Caco-2 (cell line): Measurements from ENCODE around the gene ITPR1. TPM values are rescaled to one million over a fixed set of nuclear protein-coding genes. Genes with fewer than 3 reads are reported as not detected.

Experiments
- BruUV-seq: library from RNA; stranded (reverse); fragments of 400-500 nt; replicated peaks from 2 replicates; lab custom pipeline; 2021; lab: Mats Ljungman, UMichigan
- CTCF ChIA-PET: fragments of 300-600 bp; sonication (Branson Sonifier 250); formaldehyde crosslinking; loops from one replicate; lab custom pipeline; 2022; ENCODE audit warnings: antibody characterized with exemption; lab: Charles Lee
- POLR2A ChIA-PET: fragments of 300-600 bp; sonication (Branson Sonifier 250); formaldehyde crosslinking; loops from one replicate; lab custom pipeline; 2022; ENCODE audit warnings: antibody characterized with exemption; lab: Charles Lee
- DNase-seq, 2 experiments: peaks; one replicate each; pipeline versions ENCODE4 v3.0.0 to v3.0.0-alpha.2; 2020 to 2022
- H3K27me3 ChIP-seq: replicated peaks from 2 replicates; pipeline ENCODE4 v1.6.0; 2011; ENCODE audit warnings: low read length; ENCODE audit not compliant: control insufficient read depth, insufficient read depth
- H3K36me3 ChIP-seq: 2 replicates; pipeline ENCODE4 v1.5.1; 2011; ENCODE audit warnings: low read length; ENCODE audit not compliant: control insufficient read depth, insufficient read depth
- H3K4me1 ChIP-seq: fragments of 250-450 bp; sonication (Bioruptor Pico); 2 replicates; pipeline ENCODE4 v1.5.1; 2020; ENCODE audit warnings: mild to moderate bottlenecking
- H3K4me3 ChIP-seq: 2 replicates; pipeline ENCODE4 v1.5.1; 2011; ENCODE audit warnings: low read depth, mild to moderate bottlenecking, control low read depth, low read length
- H3K9me3 ChIP-seq: fragments of 250-450 bp; sonication (Bioruptor Pico); 2 replicates; pipeline ENCODE4 v1.5.1; 2020; ENCODE audit warnings: mild to moderate bottlenecking, moderate library complexity
- H3K27ac Mint-ChIP-seq: one replicate; pipeline ENCODE4 v1.8.0; 2022; ENCODE audit warnings: mixed read lengths; ENCODE audit not compliant: unreplicated experiment
- H3K27me3 Mint-ChIP-seq: one replicate; pipeline ENCODE4 v1.8.0; 2022; ENCODE audit warnings: mixed read lengths; ENCODE audit not compliant: insufficient read depth, unreplicated experiment
- H3K36me3 Mint-ChIP-seq: one replicate; pipeline ENCODE4 v1.8.0; 2022; ENCODE audit warnings: mild to moderate bottlenecking, mixed read lengths; ENCODE audit not compliant: insufficient read depth, unreplicated experiment
- H3K4me1 Mint-ChIP-seq: one replicate; pipeline ENCODE4 v1.8.0; 2022; ENCODE audit warnings: low read depth, mixed read lengths; ENCODE audit not compliant: unreplicated experiment
- H3K4me3 Mint-ChIP-seq: one replicate; pipeline ENCODE4 v1.8.0; 2022; ENCODE audit warnings: mild to moderate bottlenecking, moderate library complexity, mixed read lengths; ENCODE audit not compliant: unreplicated experiment
- H3K9me3 Mint-ChIP-seq: one replicate; pipeline ENCODE4 v1.8.0; 2022; ENCODE audit warnings: mixed read lengths; ENCODE audit not compliant: unreplicated experiment
- CTCF ChIP-seq, 2 experiments: fragments of 200-600 bp in 1 of 2; IDR thresholded peaks; 1 replicate in 1 of 2; 2 replicates in 1 of 2; pipeline versions ENCODE4 v1.5.1 to v1.8.0; 2011 to 2022; ENCODE audit warnings: antibody characterized with exemption in 1 of 2, control low read depth in 1 of 2, inconsistent platforms in 1 of 2, low read depth in 1 of 2, low read length in 1 of 2, mild to moderate bottlenecking in 1 of 2, moderate library complexity in 1 of 2; ENCODE audit not compliant: insufficient read depth in 1 of 2, severe bottlenecking in 1 of 2, unreplicated experiment in 1 of 2
- intact Hi-C: fragments of 100-400 bp; cut with micrococcal nuclease; formaldehyde crosslinking; loops from one replicate; pipeline ENCODE4 v1.10.0; 2022; ENCODE audit not compliant: unreplicated experiment
- total RNA-seq: library from RNA; stranded (reverse); gene quantifications from 2 replicates; pipeline ENCODE4 v1.2.3, GENCODE V29; 2022

ITPR1 gene
- total RNA-seq, 1 experiment from 2014 or later = 10.4 TPM

- BruUV-seq = no TSS peak
- Mint-ChIP-seq H3K27ac (no peak overlapping the region), H3K9me3 (no peaks in the 10 kb centered on the region), H3K4me3 (no peak overlapping the region), H3K36me3 (no peaks in the 10 kb centered on the region), H3K27me3 (peaks cover 3% of the 10 kb centered on the region), H3K4me1 (no peaks in the 10 kb centered on the region)
- Histone ChIP-seq H3K36me3 (no peaks in the 10 kb centered on the region), H3K9me3 (no peaks in the 10 kb centered on the region), H3K4me1 (peaks cover 10% of the 10 kb centered on the region; the same call in 1 of the 2 replicates), H3K4me3 (no peak overlapping the region), H3K27me3 (no peaks in the 10 kb centered on the region; the same call in 1 of the 2 replicates)
- ChIA-PET POLR2A (no interaction called here), CTCF (no interaction called here)
- DNase-seq = no peak
- TF ChIP-seq CTCF (IDR thresholded peaks at IDR 0.05; ENCODE audit: insufficient read depth in 1 of 2, low read depth in 1 of 2, low read length in 1 of 2, severe bottlenecking in 1 of 2, unreplicated experiment in 1 of 2) = no peak
- intact Hi-C loops = no loop called here
Measured at GRCh38 chr3:4580346-4581123, 87.4 kb downstream of the ITPR1 start.

GRCh38 chr3:4581124-4581424, 87.9 kb downstream of the ITPR1 start:
- no peak overlapping the region for H3K27ac Mint-ChIP-seq
- Histone ChIP-seq H3K27me3 (no peaks in the 10 kb centered on the region; the same call in 1 of the 2 replicates), H3K9me3 (no peaks in the 10 kb centered on the region), H3K4me1 (peaks cover 10% of the 10 kb centered on the region; the same call in 1 of the 2 replicates), H3K4me3 (no peak overlapping the region), H3K36me3 (no peaks in the 10 kb centered on the region)
- intact Hi-C loops = no loop called here
- DNase-seq = no peak
- peaks cover 3% of the 10 kb centered on the region for H3K27me3 Mint-ChIP-seq
- no peak for TF ChIP-seq CTCF (IDR thresholded peaks at IDR 0.05; ENCODE audit: insufficient read depth in 1 of 2, low read depth in 1 of 2, low read length in 1 of 2, severe bottlenecking in 1 of 2, unreplicated experiment in 1 of 2)
- BruUV-seq = no TSS peak
- CTCF ChIA-PET = no interaction called here
- no peaks in the 10 kb centered on the region for H3K36me3 Mint-ChIP-seq
- no peaks in the 10 kb centered on the region for H3K4me1 Mint-ChIP-seq
- H3K9me3 Mint-ChIP-seq = no peaks in the 10 kb centered on the region
- H3K4me3 Mint-ChIP-seq = no peak overlapping the region
- POLR2A ChIA-PET = no interaction called here

GRCh38 chr3:4581498-4581897, 88.3 kb downstream of the ITPR1 start:
- ChIA-PET POLR2A (no interaction called here), CTCF (no interaction called here)
- H3K4me1 Mint-ChIP-seq = no peaks in the 10 kb centered on the region
- H3K27me3 ChIP-seq = no peaks in the 10 kb centered on the region; the same call in 1 of the 2 replicates
- intact Hi-C loops = no loop called here
- DNase-seq = no peak
- H3K27ac Mint-ChIP-seq = no peak overlapping the region
- no peak overlapping the region for H3K4me3 ChIP-seq
- H3K4me1 ChIP-seq = peaks cover 10% of the 10 kb centered on the region; the same call in 1 of the 2 replicates
- no peaks in the 10 kb centered on the region for H3K9me3 Mint-ChIP-seq
- H3K36me3 ChIP-seq = no peaks in the 10 kb centered on the region
- no peaks in the 10 kb centered on the region for H3K36me3 Mint-ChIP-seq
- H3K27me3 Mint-ChIP-seq = no peaks in the 10 kb centered on the region
- H3K4me3 Mint-ChIP-seq = no peak overlapping the region
- TF ChIP-seq CTCF (IDR thresholded peaks at IDR 0.05; ENCODE audit: insufficient read depth in 1 of 2, low read depth in 1 of 2, low read length in 1 of 2, severe bottlenecking in 1 of 2, unreplicated experiment in 1 of 2) = no peak
- H3K9me3 ChIP-seq = no peaks in the 10 kb centered on the region
- no TSS peak for BruUV-seq
